H1 (cell line): ENCODE measurements around the gene ZNF550. TPM values are rescaled to one million over a fixed set of nuclear protein-coding genes. Genes with fewer than 3 reads are reported as not detected.

Experiments used
- CTCF ChIA-PET: fragments of 300-600 bp; sonication (Branson Sonifier 250); formaldehyde crosslinking; loops from one replicate; lab custom pipeline; 2021; ENCODE audit not compliant: partially characterized antibody; lab: Charles Lee
- POLR2A ChIA-PET: fragments of 300-600 bp; sonication (Branson Sonifier 250); formaldehyde crosslinking; loops from one replicate; lab custom pipeline; 2021; ENCODE audit warnings: inconsistent platforms; ENCODE audit not compliant: partially characterized antibody; lab: Charles Lee
- DNase-seq, 2 experiments: peaks; one replicate each; pipeline versions ENCODE4 v3.0.0 to v3.0.0-alpha.2; 2010 to 2022; ENCODE audit warnings: low spot score in 2 of 2, low read depth in 1 of 2, mixed read lengths in 1 of 2
- FAIRE-seq: peaks from 2 replicates; lab custom pipeline; 2011; peaks lifted over from hg19 to GRCh38; lab: Jason Lieb, UNC
- H2AFZ ChIP-seq: 2 replicates; pipeline ENCODE4 v1.8.1; 2012; ENCODE audit warnings: low read length, inconsistent platforms
- H2AK5ac ChIP-seq: 2 replicates; pipeline ENCODE4 v1.6.1; 2013; ENCODE audit warnings: low read depth, low read length
- H2BK120ac ChIP-seq: replicated peaks from 2 replicates; pipeline ENCODE3; 2013; ENCODE audit warnings: low read depth, low read length, inconsistent platforms
- H2BK12ac ChIP-seq: 2 replicates; pipeline ENCODE4 v1.6.1; 2013; ENCODE audit warnings: low read depth, low read length
- H2BK15ac ChIP-seq: 2 replicates; pipeline ENCODE4 v1.6.1; 2013; ENCODE audit warnings: low read length
- H2BK20ac ChIP-seq: 2 replicates; pipeline ENCODE4 v1.6.1; 2013; ENCODE audit warnings: low read length
- H2BK5ac ChIP-seq: 2 replicates; pipeline ENCODE4 v1.6.1; 2013; ENCODE audit warnings: low read depth, low read length
- H3K14ac ChIP-seq: 2 replicates; pipeline ENCODE4 v1.6.1; 2013; ENCODE audit warnings: inconsistent platforms; ENCODE audit not compliant: insufficient read length
- H3K18ac ChIP-seq: 2 replicates; pipeline ENCODE4 v1.6.1; 2013; ENCODE audit warnings: low read length; ENCODE audit errors: extremely low read depth
- H3K23ac ChIP-seq: 2 replicates; pipeline ENCODE4 v1.6.1; 2013; ENCODE audit warnings: inconsistent platforms; ENCODE audit not compliant: insufficient read length
- H3K23me2 ChIP-seq: 2 replicates; pipeline ENCODE4 v1.6.1; 2013; ENCODE audit warnings: low read depth, low read length
- H3K27ac ChIP-seq: 2 replicates; pipeline ENCODE4 v1.6.1; 2011; ENCODE audit warnings: low read depth, low read length, inconsistent platforms
- H3K27me3 ChIP-seq, 4 experiments: replicated peaks in 1 of 4; 1 replicate in 1 of 4; 2 replicates in 3 of 4; pipeline versions ENCODE4 v1.6.1 to v1.8.1; 2011 to 2013; ENCODE audit warnings: low read length in 3 of 4, mild to moderate bottlenecking in 3 of 4, inconsistent platforms in 2 of 4, mixed read lengths in 2 of 4, moderate library complexity in 1 of 4; ENCODE audit not compliant: control insufficient read depth in 3 of 4, insufficient read depth in 3 of 4; ENCODE audit errors: extremely low read depth in 1 of 4
- H3K36me3 ChIP-seq, 4 experiments: 2 replicates each; pipeline versions ENCODE4 v1.6.1 to v1.8.1; 2011 to 2013; ENCODE audit warnings: mild to moderate bottlenecking in 4 of 4, low read length in 3 of 4, moderate library complexity in 2 of 4, control low read depth in 1 of 4, inconsistent platforms in 1 of 4; ENCODE audit not compliant: insufficient read depth in 4 of 4, control insufficient read depth in 2 of 4
- H3K4ac ChIP-seq: replicated peaks from 2 replicates; pipeline ENCODE3; 2013; ENCODE audit warnings: low read length, low read depth, mixed read lengths, inconsistent platforms; ENCODE audit not compliant: insufficient read length
- H3K4me1 ChIP-seq, 4 experiments: replicated peaks in 1 of 4; 1 replicate in 1 of 4; 2 replicates in 3 of 4; pipeline versions ENCODE4 v1.6.1 to v1.8.1; 2011 to 2013; ENCODE audit warnings: low read length in 3 of 4, inconsistent platforms in 2 of 4, mixed read lengths in 1 of 4; ENCODE audit not compliant: insufficient read depth in 4 of 4, control insufficient read depth in 3 of 4
- H3K4me2 ChIP-seq, 2 experiments: 2 replicates each; pipeline versions ENCODE4 v1.6.1 to v1.8.1; 2011 to 2013; ENCODE audit warnings: low read depth in 2 of 2, low read length in 2 of 2, control low read depth in 1 of 2, inconsistent platforms in 1 of 2, mild to moderate bottlenecking in 1 of 2; ENCODE audit not compliant: insufficient read depth in 1 of 2
- H3K4me3 ChIP-seq, 4 experiments: fragments of 200-600, 300-600 bp in 1 of 4; sonication (generic), shearing (Covaris generic), sonication (Bioruptor Twin) in 1 of 4; 2 replicates each; pipeline versions ENCODE4 v1.5.1 to v1.8.1; 2011 to 2016; ENCODE audit warnings: low read length in 4 of 4, low read depth in 3 of 4, control low read depth in 2 of 4, inconsistent platforms in 2 of 4, mild to moderate bottlenecking in 2 of 4, mixed read lengths in 1 of 4, moderate library complexity in 1 of 4; ENCODE audit not compliant: insufficient read depth in 2 of 4; ENCODE audit errors: extremely low read depth in 1 of 4
- H3K56ac ChIP-seq: replicated peaks from 2 replicates; pipeline ENCODE3; 2013; ENCODE audit warnings: low read depth, mild to moderate bottlenecking, mixed read lengths, low read length, inconsistent platforms; ENCODE audit not compliant: insufficient read length
- H3K79me1 ChIP-seq: 2 replicates; pipeline ENCODE4 v1.6.1; 2013; ENCODE audit warnings: low read depth, low read length, control low read depth
- H3K79me2 ChIP-seq, 2 experiments: 2 replicates each; pipeline versions ENCODE4 v1.6.1 to v1.8.1; 2012 to 2013; ENCODE audit warnings: low read length in 2 of 2, mild to moderate bottlenecking in 2 of 2, inconsistent platforms in 1 of 2; ENCODE audit not compliant: insufficient read depth in 2 of 2, control insufficient read depth in 1 of 2
- H3K9ac ChIP-seq, 4 experiments: replicated peaks in 1 of 4; 1 replicate in 1 of 4; 2 replicates in 3 of 4; pipeline versions ENCODE4 v1.6.1 to v1.8.1; 2011 to 2013; ENCODE audit warnings: low read depth in 3 of 4, low read length in 3 of 4, control low read depth in 2 of 4, mild to moderate bottlenecking in 2 of 4, moderate library complexity in 2 of 4, inconsistent platforms in 1 of 4; ENCODE audit errors: extremely low read depth in 1 of 4
- H3K9me3 ChIP-seq, 2 experiments: 2 replicates each; pipeline versions ENCODE4 v1.6.1 to v1.8.1; 2012 to 2013; ENCODE audit warnings: mild to moderate bottlenecking in 2 of 2, moderate library complexity in 2 of 2, control low read depth in 1 of 2, inconsistent platforms in 1 of 2, low read depth in 1 of 2, low read length in 1 of 2, mixed read lengths in 1 of 2; ENCODE audit not compliant: insufficient read depth in 2 of 2
- H4K20me1 ChIP-seq, 2 experiments: replicated peaks in 1 of 2; 2 replicates each; pipeline versions ENCODE3 to v1.8.1; 2011 to 2013; ENCODE audit warnings: inconsistent platforms in 2 of 2, low read length in 2 of 2, mild to moderate bottlenecking in 1 of 2; ENCODE audit not compliant: insufficient read depth in 2 of 2, control insufficient read depth in 1 of 2
- H4K5ac ChIP-seq: 2 replicates; pipeline ENCODE4 v1.6.1; 2013; ENCODE audit warnings: low read length, low read depth, mixed read lengths, inconsistent platforms; ENCODE audit not compliant: insufficient read length
- H4K8ac ChIP-seq: 2 replicates; pipeline ENCODE4 v1.8.0; 2013; ENCODE audit warnings: mild to moderate bottlenecking, moderate library complexity, low read length, inconsistent platforms; ENCODE audit not compliant: insufficient read depth; ENCODE audit errors: extremely low read depth
- H4K91ac ChIP-seq: replicated peaks from 2 replicates; pipeline ENCODE3; 2013; ENCODE audit warnings: low read length, mixed read lengths, inconsistent platforms; ENCODE audit not compliant: insufficient read length
- EZH2 ChIP-seq: fragments of 200-600 bp; sonication (generic); IDR thresholded peaks from 2 replicates; pipeline ENCODE4 v1.7.1; 2012; ENCODE audit warnings: low read depth, mild to moderate bottlenecking, moderate library complexity, low read length, inconsistent platforms; ENCODE audit not compliant: severe bottlenecking
- MAFK ChIP-seq: IDR thresholded peaks from 2 replicates; pipeline ENCODE4 v1.6.1; 2012; ENCODE audit warnings: low read depth, mild to moderate bottlenecking, improper control_type of control experiment, low read length
- RAD21 ChIP-seq, 2 experiments: IDR thresholded peaks in 1 of 2; conservative IDR thresholded peaks in 1 of 2; 2 replicates each; pipeline ENCODE4 v1.6.1; 2011; ENCODE audit warnings: low read depth in 2 of 2, low read length in 2 of 2, improper control_type of control experiment in 1 of 2, inconsistent platforms in 1 of 2, mild to moderate bottlenecking in 1 of 2, moderate library complexity in 1 of 2
- SAP30 ChIP-seq: fragments of 300-600 bp; sonication (generic); IDR thresholded peaks from 2 replicates; pipeline ENCODE4 v1.7.1; 2012; ENCODE audit warnings: low read length, moderate library complexity, mild to moderate bottlenecking, inconsistent platforms; ENCODE audit not compliant: insufficient read depth, insufficient replicate concordance
- TEAD4 ChIP-seq: IDR thresholded peaks from 2 replicates; pipeline ENCODE4 v1.6.1; 2012; ENCODE audit warnings: low read depth, low read length, inconsistent platforms, mixed read lengths
- WGBS, 2 experiments: shearing (Covaris generic) in 1 of 2; methylation state at CpG; one replicate each; pipeline versions ENCODE4 v1.1.6 to v1.1.7; 2013 to 2015; ENCODE audit warnings: low lambda C conversion rate in 2 of 2, mixed read lengths in 2 of 2, inconsistent platforms in 1 of 2, low coverage in 1 of 2, missing lambda C conversion rate in 1 of 2; ENCODE audit not compliant: insufficient replicate concordance in 2 of 2, insufficient coverage in 1 of 2, insufficient read length in 1 of 2; ENCODE audit errors: extremely low coverage in 1 of 2, missing lambda C conversion rate in 1 of 2; 5-methylcytosine and 5-hydroxymethylcytosine counted together
- polyA plus RNA-seq, 7 experiments: library from polyadenylated mRNA; depleted of rRNA in 3 of 7; stranded (reverse) in 5 of 7; unstranded in 2 of 7; fragments of >200 nt in 5 of 7; fragments of 200-250 nt in 2 of 7; gene quantifications; 1 replicate in 5 of 7; 2 replicates in 1 of 7; 4 replicates in 1 of 7; pipeline versions ENCODE4 v1.2.1 to v1.2.3, GENCODE V29; 2011 to 2013; ENCODE audit warnings: missing spikeins in 2 of 7, mixed read lengths in 2 of 7
- total RNA-seq: library from RNA; stranded (reverse); fragmentation: NEBNext Ultra II Directional; extraction: Animal tissue kit (Norgen Biotek cat#: 25700); gene quantifications from 2 replicates; pipeline ENCODE4 v1.2.1, GENCODE V29; 2021

The ZNF550 gene
- total and polyA plus RNA-seq, 2 of the 8 experiments (the other 6 are each of a cell fraction or from before 2014, with no cell fraction given) = 4.5 to 10.7 TPM

- H3K27ac ChIP-seq = no peak overlapping the region
- POLR2A ChIA-PET = interaction anchor here (1.2 to 2.2 kb wide), 2 partner anchors 13 to 132 kb away, joined by 4 to 6 read pairs; no protein-coding TSS in a partner anchor
- H3K36me3 ChIP-seq = peaks cover 7 to 23% (median 17%) of the 10 kb centered on the region in 4 experiments; a peak in 7 of 8 replicates
- H2AK5ac ChIP-seq = no peak overlapping the region
- H3K56ac ChIP-seq = no peak overlapping the region
- no peak overlapping the region for H3K18ac ChIP-seq
- H3K79me2 ChIP-seq = peaks cover 0 to 20% of the 10 kb centered on the region in 2 experiments; a peak in 3 of 4 replicates
- peaks cover 8% of the 10 kb centered on the region for H3K79me1 ChIP-seq
- no peak overlapping the region for H2BK120ac ChIP-seq
- H3K23ac ChIP-seq = no peak overlapping the region
- no peak overlapping the region for H2AFZ ChIP-seq
- peaks cover 11% of the 10 kb centered on the region in 2 experiments for H3K9me3 ChIP-seq
- H4K8ac ChIP-seq = no peak overlapping the region
- CTCF ChIA-PET = interaction anchor here (1.0 to 1.9 kb wide), 2 partner anchors 92 to 128 kb away, joined by 3 to 6 read pairs; no protein-coding TSS in a partner anchor
- H4K5ac ChIP-seq = no peak overlapping the region
- DNase-seq = no peak
- peaks cover 0 to 4% (median under 1%) of the 10 kb centered on the region in 4 experiments; a peak in 3 of 7 replicates for H3K4me1 ChIP-seq
- no peak overlapping the region for H3K4me3 ChIP-seq
- no peak overlapping the region for H3K4ac ChIP-seq
- no peak overlapping the region for H2BK12ac ChIP-seq
- no peak overlapping the region for H4K91ac ChIP-seq
- H2BK15ac ChIP-seq = no peak overlapping the region
- peak overlapping the region in 1 of 2 experiments; percentile 51; a peak in 1 of 4 replicates for H3K4me2 ChIP-seq
- peaks cover 3% of the 10 kb centered on the region; the same call in 1 of the 2 replicates for H3K23me2 ChIP-seq
- no peak overlapping the region for H3K9ac ChIP-seq
- 92% methylated on average over 5 of the region's 5 CpGs; no CpG with 5 or more reads in 1 of the 2 experiments for WGBS, 2 experiments
- no peak for TF ChIP-seq TEAD4
- no peak for TF ChIP-seq EZH2
- TF ChIP-seq SAP30 = no peak
- no peak for TF ChIP-seq RAD21 (IDR thresholded peaks at IDR 0.05 in 1 of 2, conservative IDR thresholded peaks at IDR 0.05 in 1 of 2; ENCODE audit: low read depth in 2 of 2, low read length in 2 of 2)
- no peak for TF ChIP-seq MAFK
- no peak overlapping the region for H3K14ac ChIP-seq
- H3K27me3 ChIP-seq = no peaks in the 10 kb centered on the region
- peaks cover 4 to 7% of the 10 kb centered on the region in 2 experiments for H4K20me1 ChIP-seq
- H2BK20ac ChIP-seq = no peak overlapping the region
- FAIRE-seq = no peak
- no peak overlapping the region for H2BK5ac ChIP-seq
Observed at GRCh38 chr19:57557659-57558058, 2.0 kb downstream of the ZNF550 start.
